GM21717 (cell line): Measurements from ENCODE around the gene ERCC1.
"Not testable (repeated sequence)": the region's sequence is repeated elsewhere in the genome, so short reads cannot be mapped to it uniquely, and the experiment has no call there.

Experiments used
- ATAC-seq: cut with Tn5 transposase; IDR thresholded peaks from one replicate; pipeline ENCODE4 v1.9.1; 2021; ENCODE audit warnings: mild to moderate bottlenecking, moderate library complexity; ENCODE audit not compliant: unreplicated experiment

Gene ERCC1

DNA sequence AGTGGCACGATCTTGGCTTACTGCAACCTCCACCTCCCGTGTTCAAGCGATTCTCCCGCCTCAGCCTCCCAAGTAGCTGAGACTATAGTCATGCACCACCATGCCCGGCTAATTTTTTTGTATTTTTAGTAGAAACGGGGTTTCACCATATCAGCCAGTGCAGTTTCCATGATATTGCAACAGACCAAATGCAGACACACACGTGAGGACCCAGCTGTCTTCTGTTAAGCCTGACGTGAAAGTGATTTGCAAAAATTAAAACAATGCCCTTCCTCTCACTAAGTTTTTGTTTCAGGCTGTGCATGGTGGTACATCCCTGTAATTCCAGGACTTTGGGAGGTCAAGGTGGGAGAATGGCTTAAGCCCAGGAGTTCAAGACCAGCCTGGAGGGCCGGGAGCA, 7.3 kb upstream of the ERCC1 start:
- ATAC-seq = not testable (repeated sequence)

DNA sequence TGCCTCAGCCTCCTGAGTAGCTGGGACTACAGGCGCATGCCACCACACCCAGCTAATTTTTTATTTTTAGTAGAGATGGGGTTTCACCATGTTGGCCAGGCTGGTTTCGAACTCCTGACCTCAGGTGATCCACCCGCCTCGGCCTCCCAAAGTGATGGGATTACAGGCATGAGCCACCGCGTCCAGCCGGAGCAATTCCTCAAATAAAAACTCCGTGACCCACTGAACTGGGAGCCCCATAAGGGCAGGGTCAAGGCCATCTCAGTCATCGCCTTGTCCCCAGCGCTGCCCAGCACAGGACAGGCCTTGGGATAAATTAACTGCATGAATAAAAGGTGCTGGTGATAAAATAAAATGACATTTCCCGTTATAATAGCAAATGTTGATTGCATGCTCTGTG, 6.2 kb upstream of the ERCC1 start:
- ATAC-seq = not testable (repeated sequence)

DNA sequence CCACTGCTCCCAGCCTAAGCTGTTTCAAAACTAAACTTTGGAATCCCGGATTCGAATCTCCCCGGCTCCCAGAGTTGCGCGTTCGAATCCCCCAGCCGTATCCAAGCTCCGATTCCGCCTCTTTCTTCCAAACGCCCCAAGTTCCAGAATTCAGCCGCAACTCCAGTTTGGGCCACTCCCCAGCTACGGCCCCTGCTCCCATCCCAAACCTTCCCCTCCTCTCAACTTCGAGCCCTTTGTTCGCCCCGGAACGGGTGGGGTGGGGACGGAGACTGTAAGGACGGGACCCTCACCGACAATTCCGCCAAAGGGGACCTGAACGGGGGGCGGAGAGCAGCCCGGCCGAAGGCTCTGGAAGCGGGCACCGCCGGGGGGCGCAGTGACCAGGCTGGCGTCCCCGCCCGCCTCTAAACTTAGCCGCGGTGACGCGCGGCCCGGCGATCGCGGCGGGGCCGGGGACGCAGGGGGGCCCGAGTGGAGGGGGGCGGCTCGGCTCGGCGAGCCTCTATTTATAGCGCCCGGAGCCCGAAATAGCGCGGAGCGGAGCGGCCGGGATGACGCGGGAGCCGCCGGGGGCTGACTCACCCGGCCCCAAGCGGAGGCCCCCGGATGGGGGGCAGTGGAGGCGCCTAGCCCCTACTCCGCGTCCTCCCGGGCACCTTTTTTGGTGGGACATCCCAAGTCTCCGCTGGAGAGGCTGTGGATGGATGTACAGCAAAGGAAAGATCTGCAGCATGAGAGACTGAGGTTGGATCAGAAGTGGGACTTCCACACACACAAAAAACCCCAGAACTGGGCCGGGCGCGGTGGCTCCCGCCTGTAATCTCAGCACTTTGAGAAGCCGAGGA, 4.9 kb upstream of the ERCC1 start:
- no peak for ATAC-seq

DNA sequence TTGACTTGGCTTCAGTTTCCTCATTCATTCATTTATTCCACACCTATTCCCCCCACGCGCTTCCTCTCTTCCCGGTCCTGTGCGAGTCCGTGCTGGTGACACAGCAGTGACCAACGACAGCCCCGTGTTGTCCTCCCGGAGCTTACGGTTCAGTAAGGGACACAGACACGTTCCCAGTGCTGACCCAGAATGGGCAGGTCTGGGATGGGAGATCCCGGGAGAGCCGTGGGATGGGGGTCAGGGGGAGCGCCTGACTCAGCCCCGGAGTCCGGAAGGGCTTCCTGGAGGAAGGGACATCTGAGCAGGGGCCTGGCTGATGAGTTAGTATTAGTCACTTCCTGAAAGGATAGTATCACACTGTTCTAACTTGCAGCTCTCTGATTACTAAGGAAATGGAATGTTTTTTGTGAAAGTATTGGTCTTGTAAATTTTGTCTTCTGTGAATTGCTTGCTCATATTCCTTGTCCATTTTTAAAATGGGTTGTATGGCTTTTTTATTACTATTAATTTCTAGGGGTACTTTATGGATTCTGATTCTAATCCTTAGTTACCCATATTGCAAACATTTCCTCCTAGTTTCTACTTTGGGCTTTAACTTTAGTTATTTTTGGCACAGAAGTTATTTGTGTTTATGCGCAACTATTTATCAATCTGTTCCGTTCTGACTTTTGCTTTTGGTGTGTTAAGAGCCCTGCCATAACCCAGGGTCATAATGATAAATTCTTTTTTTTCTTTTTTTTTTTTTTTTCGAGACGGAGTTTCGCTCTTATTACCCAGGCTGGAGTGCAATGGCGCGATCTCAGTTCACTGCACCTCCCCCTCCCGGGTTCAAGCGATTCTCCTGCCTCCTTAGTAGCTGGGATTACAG, 708 bp upstream of the ERCC1 start:
- no peak for ATAC-seq

DNA sequence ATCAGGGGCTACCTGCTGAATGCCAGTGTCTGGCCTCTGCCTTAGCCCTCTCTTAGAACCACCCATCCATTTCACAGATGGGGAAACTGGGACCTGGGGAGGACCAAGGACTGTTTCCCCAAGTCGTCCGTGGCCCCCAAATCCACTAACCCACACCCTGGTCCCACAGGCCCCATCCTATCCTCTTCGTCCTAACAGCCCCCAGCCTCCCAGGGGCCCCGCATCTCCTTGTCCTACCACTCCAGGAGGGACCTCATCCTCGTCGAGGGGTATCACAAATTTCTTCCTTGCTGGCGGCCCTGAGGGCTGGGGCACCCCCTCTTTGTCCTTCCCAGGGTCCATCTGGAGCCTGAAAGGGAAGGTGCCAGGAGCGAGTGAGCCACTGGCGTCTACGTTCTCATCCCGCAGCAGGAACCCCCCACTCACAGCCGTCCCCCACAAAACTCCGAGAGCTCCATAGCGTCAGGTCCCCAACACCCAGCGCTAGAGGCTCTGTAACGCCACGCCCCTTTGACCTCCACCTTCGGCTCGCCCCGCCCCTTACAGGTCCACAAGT, 606 bp downstream of the ERCC1 start:
- peak; percentile 64 for ATAC-seq

DNA sequence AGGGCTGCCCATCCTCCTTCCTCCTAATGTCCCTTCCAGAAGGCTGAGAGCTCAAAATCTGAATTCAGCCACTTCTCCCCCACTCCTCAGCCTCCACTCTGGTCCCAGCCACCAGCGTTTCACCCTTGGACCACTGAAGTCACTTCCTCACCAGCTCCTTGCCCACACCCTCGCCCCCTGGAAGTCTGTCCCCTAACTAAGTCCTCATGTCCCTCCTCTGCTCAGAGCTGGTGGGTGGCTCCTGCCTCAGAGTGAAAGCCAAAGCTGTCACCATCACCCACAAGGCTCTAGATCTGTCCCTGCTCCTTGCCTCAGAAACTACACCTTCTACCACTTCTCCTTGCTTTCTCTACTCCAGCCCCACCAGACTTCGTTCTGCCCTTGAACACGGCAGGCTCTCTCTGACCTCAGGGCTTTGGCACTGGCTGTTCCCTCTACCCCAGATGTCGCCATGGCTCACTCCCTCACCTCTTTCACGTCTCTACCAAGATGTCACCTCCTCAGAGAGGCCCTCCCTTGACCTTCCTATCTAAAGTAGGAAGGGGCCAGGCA, 1.7 kb downstream of the ERCC1 start:
- no peak for ATAC-seq

DNA sequence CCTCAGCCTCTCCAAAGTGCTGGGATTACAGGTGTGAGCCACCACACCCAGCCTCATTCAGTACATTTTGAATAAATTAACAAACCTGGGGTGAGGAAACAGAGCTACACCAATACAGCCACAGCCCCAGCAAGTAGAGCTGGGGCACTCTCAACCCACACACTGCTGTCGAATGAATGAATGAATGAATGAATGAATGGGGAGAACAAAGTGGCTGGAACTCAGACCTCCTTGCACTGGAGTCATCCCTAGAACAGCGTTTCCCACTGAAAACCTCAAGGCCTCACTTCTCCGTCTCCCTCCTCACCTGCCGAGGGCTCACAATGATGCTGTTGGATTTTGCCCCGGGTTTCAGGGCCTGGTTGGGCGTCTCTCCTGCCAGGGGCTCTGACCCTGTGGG, 2.8 kb downstream of the ERCC1 start:
- no peak for ATAC-seq

DNA sequence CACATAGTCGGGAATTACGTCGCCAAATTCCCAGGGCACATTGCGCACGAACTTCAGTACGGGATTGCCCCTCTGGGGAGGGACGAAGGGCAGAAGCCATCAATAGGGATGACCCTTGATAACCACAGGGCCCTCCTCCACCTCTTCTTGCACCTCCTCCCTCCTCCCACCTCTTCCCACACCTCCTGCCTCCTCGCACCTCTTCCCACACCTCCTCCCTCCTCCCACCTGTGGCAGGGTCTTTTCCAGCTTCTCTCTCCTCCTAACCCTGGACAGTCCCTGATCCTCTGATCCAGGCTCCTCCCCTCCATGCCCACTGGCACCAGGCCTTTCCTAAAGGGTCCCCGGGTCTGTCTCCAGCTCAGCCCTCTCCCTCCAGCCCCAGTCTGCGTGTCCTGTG, 3.4 kb downstream of the ERCC1 start:
- no peak for ATAC-seq

DNA sequence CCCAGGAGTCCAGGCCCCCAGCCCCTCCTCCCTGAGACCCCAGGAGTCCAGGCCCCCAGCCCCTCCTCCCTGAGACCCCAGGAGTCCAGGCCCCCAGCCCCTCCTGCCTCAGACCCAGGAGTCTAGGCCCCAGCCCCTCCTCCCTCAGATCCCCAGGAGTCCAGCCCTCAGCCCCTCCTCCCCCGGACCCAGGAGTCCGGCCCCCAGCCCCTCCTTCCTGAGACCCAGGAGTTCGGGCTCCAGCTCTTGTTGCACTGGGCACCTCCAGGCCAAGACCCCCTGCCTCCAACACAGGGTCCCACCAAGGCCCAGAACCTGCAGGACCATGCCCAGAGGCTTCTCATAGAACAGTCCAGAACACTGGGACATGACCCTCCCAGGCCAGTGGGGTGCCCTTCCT, 3.8 kb downstream of the ERCC1 start:
- ATAC-seq = no peak

DNA sequence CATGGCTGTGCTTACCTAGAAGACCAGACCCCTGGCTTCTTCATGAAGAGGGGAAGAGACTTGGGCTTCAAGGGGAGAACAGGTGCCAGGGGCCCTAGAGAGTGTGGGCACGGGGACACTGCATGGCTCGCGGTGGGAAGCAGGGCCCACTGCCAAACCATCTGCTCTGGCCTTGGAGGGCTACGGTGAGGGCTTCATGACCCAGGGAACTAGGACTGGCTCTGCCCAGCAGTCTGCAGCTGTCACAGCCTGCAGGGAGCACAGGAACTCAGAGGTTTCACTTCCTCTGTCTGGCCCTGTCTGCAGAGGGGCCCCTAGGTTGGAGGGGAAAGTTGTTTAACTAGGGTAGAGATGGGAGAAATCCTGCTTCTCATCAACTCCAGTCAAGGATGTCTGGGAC, 4.3 kb downstream of the ERCC1 start:
- no peak for ATAC-seq

DNA sequence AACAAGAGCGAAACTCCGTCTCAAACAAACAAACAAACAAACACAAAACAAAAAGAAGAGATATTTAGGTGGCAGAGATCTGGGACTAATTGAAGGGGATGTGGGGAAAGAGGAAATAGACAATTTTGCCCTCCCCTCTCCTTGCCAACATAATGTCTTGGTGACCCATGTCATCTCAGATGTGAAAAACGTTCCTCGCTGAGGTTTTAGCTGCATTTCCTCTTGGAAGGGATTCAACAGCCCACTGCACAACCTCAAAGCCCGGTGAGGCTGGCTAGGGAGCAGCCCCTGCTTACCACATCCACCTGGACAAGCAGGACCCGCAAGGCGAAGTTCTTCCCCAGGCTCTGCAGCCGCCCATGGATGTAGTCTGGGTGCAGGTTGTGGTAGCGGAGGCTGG, 4.9 kb downstream of the ERCC1 start:
- no peak for ATAC-seq

DNA sequence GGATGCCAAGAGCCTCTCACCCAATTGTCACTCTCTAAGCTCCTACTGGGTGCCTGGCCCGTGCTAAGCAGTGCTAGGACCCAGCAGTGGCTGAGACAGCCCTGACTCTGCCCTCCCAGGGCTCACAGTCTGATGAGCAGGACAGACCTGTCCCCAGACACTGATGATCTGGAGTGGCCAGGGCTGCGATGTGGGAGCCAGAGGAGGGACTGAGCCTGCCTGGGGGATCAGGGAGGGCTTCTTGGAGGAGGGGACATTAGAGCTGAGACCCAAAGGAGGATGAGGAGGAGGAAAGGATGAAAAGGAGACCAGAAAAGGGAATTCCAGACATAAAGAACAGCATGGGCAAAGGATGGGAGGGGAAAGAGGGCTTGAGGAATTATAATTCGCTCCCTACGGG, 6.6 kb downstream of the ERCC1 start:
- no peak for ATAC-seq

DNA sequence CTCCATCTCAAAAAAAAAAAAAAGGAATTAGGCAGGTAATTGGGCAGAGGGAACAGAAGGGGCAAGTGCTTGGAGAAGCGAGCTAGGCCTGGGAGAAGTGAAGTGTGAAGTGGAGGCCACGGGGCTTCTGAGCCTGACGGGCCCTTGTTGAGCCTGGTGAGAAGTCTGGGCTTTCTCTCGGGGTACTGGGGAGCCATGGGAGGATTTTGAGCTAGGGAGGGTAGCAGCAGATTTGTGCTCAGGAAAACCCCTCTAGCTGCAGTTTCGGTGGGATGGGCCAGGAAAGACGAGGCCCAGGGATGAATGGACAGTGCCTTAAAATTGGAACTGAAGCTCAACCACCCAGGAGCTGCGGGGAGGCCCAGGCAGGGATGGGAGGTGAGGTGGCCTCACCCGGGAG, 9.2 kb downstream of the ERCC1 start:
- no peak for ATAC-seq

DNA sequence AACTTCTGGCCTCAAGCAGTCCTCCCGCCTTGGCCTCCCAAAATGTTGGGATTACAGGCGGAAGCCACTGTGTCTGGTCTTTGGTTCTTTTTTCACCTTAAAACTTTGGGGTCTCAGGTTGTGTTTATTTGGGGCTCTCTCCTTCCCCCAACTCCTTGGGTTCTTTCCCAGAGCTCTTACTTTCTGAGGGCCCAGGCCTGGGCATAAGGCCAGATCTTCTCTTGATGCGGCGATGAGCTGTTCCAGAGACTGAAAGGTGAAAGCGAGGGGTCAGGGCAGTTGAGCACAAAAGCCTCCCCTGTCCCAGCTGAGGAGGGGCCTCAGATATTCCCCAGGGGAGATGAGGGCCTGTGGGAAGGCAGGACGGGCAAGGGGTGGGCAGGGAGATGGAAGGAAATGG, 10.2 kb downstream of the ERCC1 start:
- ATAC-seq = no peak

DNA sequence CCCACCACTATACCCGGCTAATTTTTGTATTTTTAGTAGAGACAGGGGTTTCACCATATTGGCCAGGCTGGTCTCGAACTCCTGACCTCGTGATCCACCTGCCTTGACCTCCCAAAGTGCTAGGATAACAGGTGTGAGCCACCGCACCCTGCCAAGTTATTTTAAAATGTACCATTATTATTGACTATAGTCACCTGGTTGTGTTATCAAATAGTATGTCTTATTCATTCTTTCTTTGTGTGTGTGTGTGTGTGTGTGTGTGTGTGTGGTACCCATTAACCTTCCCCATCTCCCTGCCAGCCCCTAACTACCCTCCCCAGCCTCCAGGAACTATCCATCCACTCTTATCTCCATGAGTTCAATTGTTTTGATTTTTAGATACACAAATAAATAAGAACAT, 13.4 kb downstream of the ERCC1 start:
- not testable (repeated sequence) for ATAC-seq

DNA sequence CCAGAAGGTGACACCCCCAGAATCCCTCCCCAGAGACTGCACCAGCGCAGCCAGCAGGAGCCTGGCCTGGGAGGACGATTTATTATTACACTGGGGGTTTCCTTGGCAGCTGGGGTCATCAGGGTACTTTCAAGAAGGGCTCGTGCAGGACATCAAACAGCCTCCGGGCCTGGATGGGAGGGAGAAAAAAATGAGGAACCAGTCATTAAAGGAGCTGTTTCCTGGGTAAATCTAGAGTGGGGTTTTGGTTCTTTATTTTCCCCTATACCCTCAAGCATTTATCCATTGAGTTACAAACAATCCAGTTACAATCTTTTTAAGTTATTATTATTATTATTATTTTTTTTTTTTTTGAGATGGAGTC, 14.2 kb downstream of the ERCC1 start:
- ATAC-seq = no peak

DNA sequence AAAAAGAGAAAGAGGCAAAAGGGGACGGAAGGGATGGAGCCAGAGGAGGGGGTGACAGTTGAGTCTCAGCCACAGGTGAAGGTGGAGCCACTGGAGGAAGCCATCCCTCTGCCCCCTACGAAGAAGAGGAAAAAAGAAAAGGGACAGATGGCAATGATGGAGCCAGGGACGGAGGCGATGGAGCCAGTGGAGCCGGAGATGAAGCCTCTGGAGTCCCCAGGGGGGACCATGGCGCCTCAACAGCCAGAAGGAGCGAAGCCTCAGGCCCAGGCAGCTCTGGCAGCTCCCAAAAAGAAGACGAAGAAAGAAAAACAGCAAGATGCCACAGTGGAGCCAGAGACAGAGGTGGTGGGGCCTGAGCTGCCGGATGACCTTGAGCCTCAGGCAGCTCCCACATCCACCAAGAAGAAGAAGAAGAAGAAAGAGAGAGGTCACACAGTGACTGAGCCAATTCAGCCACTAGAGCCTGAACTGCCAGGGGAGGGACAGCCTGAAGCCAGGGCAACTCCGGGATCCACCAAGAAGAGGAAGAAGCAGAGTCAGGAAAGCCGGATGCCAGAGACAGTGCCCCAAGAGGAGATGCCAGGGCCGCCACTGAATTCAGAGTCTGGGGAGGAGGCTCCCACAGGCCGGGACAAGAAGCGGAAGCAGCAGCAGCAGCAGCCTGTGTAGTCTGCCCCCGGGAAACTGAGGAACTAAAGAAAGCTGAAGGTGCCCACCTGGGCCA, 14.7 kb downstream of the ERCC1 start:
- ATAC-seq = no peak

DNA sequence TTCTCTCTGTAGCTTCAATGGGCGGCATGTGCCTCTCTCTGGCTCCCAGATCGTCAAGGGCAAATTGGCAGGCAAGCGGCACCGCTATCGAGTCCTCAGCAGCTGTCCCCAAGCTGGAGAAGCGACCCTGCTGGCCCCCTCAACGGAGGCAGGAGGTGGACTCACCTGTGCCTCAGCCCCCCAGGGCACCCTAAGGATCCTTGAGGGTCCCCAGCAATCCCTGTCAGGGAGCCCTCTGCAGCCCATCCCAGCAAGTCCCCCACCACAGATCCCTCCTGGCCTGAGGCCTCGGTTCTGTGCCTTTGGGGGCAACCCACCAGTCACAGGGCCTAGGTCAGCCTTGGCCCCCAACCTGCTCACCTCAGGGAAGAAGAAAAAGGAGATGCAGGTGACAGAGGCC, 15.6 kb downstream of the ERCC1 start:
- no peak for ATAC-seq

DNA sequence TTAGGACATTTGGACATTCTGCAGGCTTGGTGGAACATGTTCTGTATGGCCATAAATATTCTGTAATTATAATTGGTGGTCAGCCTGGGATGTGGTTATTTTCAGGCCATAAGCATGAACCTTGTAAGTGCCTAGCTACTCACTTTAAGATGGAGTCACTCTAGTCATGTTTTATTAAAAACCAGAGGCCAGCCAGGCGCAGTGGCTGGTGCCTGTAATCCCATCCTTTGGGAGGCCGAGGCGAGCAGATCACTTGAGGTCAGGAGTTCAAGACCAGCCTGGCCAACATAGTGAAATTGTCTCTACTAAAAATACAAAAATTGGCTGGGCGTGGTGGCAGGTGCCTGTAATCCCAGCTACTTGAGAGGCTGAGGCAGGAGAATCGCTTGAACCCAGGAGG, 16.1 kb downstream of the ERCC1 start:
- not testable (repeated sequence) for ATAC-seq

DNA sequence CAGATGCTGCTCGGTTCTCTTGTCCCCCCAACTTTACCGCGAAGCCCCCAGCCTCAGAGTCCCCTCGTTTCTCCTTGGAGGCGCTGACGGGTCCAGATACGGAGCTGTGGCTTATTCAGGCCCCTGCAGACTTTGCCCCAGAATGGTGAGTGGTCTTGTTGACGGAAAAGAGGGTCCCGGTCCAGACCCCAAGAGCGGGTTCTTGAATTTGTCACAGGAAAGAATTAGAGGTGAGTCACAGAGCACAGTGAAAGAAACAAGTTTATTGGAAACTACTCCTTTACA, 16.7 kb downstream of the ERCC1 start:
- no peak for ATAC-seq
